Cardiac fibroblast (primary cell): ENCODE data around the gene NELFB.

ENCODE experiments used
- DNase-seq, 2 donors: peaks; one replicate each; pipeline versions ENCODE4 v3.0.0 to v3.0.0-alpha.2; 2010; ENCODE audit warnings: low read depth in 2 of 2
- H3K4me3 ChIP-seq, 2 donors: replicated peaks in 1 of 2; 1 replicate in 1 of 2; 2 replicates in 1 of 2; pipeline ENCODE4 v1.5.1; 2011; ENCODE audit warnings: low read depth in 2 of 2, low read length in 2 of 2, mild to moderate bottlenecking in 2 of 2, moderate library complexity in 1 of 2
- TF ChIP-seq, protein P1 (sequence below): IDR thresholded peaks from one replicate; pipeline ENCODE4 v1.5.1; 2011; ENCODE audit warnings: low read depth, mild to moderate bottlenecking, low read length, inconsistent platforms

The NELFB gene

DNA sequence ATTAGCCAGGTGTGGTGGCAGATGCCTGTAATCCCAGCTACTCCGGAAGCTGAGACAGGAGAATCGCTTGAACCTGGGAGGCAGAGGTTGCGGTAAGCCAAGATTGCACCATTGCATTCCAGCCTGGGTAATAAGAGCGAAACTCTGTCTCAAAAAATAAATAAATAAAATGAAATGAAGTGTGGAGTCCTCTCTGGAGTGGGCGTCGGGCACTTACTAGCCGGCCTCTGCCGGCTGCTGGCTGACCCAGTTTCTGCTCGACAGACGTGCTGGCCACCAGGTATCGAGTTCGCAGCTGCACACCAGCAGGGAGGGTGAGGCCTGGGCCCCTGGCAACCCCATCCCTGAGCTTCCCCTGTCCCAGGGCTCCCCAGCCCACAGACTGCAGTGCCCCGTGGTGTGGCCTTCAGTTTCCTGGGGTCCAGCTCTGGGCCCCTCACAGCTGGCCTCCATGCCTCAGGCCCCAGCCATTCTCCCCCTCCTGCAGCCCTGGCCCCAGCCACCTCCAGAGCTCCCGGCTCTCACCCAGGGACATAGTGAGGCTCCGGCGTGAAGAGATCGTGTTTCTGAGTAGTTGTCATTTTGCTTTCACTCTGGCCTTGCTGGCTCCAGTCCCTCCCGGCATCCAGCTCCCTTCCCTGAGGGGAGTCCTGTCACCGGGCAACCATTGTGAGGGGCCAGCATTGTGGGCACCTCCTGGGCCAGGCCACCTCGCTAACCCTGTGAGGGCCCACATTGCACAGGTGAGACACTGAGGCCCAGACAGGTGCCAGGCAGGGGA, 7.8 kb upstream of the NELFB start:
- TF ChIP-seq, protein P1, sequence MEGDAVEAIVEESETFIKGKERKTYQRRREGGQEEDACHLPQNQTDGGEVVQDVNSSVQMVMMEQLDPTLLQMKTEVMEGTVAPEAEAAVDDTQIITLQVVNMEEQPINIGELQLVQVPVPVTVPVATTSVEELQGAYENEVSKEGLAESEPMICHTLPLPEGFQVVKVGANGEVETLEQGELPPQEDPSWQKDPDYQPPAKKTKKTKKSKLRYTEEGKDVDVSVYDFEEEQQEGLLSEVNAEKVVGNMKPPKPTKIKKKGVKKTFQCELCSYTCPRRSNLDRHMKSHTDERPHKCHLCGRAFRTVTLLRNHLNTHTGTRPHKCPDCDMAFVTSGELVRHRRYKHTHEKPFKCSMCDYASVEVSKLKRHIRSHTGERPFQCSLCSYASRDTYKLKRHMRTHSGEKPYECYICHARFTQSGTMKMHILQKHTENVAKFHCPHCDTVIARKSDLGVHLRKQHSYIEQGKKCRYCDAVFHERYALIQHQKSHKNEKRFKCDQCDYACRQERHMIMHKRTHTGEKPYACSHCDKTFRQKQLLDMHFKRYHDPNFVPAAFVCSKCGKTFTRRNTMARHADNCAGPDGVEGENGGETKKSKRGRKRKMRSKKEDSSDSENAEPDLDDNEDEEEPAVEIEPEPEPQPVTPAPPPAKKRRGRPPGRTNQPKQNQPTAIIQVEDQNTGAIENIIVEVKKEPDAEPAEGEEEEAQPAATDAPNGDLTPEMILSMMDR: no peak
- H3K4me3 ChIP-seq: no peak overlapping the region
- no peak for DNase-seq

DNA sequence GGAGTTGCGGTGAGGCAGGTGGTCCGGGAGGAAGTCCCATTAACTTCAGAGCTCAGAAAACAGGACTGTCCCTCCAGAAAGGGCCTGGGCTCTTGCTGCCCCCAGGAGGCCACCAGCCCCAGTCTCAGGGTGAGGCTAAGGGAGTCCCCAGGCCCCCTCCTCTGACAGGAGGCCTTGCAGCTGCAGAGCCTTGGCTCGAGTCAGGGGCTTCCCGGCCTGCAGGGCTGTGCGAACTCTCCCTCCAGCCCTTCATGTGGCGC, 7.3 kb upstream of the NELFB start:
- TF ChIP-seq, protein P1: no peak
- no peak for DNase-seq
- H3K4me3 ChIP-seq: no peak overlapping the region

DNA sequence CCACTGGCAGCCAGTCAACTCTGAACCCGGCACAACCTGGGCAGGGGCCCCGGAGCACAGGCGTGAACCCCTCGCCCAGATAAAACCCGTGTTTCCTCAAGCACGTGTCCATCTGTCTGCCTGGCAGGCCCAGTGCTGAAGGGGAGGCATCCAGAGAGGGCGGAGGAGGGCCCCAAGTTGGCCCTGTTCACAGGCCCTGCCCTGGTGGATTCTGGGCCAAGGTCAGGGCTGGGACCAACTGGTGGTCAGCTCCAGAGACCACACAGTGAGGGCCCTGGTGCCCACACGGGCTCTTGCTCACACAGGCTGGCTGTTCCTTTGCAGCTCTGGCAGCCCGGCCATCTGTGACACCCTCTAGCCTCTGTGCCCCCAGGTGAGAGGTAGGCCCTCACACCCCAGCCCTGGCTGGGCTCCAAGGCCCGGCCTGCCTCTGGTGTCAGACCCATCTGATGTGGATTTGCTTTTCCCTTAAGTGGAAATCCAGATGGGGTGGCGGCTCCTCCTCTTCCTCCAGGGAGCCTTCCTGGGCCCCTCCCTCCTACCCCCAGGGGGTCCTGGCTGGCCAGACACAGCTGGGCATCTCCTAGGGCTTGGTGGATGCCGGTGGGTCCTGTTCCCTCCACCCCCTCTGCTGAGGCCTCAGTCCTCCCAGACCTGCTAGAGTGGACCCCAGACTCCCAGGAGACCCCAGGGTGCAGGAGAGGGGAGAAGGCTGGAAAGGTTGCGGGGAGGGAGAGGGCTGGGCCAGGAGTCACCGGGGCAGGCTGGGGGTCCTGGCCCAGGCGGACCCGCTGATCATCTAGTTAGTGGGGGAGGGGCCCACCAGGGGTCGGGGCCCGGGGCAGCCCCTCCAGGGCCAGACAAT, 4.6 kb upstream of the NELFB start:
- TF ChIP-seq, protein P1: no peak
- DNase-seq: no peak

DNA sequence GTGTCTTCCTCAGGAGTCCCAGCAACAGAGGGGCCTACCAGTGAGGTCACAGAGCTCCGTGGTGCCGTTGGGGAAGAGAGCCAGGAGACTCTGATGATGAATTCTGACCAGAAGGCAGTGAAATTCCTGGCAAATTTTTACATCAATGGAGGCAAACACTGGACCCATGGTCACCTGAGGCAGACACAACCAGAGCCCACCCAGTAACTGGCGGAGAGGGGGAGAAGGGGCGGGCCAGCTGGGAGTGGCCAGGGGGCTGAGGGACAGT, 4.0 kb upstream of the NELFB start, which contains the start of gene STPG3:
Gene STPG3, plus strand, starts transcription at position 93 of the 268 bp plus-strand sequence. Its CDS starts 1 bp downstream, at position 94.
- H3K4me3 ChIP-seq: no peak within 1 kb of the TSS
- no peak for DNase-seq
- TF ChIP-seq, protein P1: no peak

More for the DNA sequence above, 4.6 kb upstream of the NELFB start:
- no peak overlapping the region for H3K4me3 ChIP-seq

DNA sequence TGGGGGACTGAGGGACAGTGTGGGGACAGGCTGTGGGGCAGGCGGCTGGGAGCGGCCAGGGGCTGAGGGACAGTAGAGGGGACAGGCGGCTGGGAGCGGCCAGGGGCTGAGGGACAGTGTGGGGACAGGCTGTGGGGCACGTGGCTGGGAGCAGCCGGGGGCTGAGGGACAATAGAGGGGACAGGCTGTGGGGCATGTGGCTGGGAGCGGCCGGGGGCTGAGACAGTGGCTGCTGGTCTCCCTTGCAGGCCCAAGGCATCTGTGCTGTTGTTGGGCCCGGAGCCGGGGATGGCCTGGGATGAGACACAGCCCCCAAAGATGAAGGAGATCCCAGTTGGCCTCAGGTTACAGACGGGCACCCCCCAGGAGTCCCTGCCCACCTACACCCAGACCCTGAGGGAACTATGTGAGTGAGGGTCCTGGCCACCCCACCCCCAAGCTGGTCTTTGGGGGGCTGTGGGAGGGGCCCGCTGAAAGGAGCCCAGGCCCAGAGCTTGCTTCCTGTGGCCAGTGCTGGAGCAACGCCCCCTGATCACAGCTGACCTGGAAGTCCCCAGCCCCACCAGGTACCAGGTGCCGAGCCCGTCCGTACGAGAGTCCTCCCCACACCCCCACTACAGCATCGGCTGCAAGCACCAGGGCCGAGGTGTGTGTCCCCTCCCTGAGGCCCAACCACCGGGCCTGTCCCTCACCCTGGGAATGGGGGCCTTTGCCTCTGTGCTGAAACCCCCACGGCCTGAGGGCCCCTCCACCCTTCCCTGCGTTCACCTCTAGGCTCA, 3.4 kb upstream of the NELFB start:
- no peak for DNase-seq
- TF ChIP-seq, protein P1: no peak
- no peak overlapping the region for H3K4me3 ChIP-seq

DNA sequence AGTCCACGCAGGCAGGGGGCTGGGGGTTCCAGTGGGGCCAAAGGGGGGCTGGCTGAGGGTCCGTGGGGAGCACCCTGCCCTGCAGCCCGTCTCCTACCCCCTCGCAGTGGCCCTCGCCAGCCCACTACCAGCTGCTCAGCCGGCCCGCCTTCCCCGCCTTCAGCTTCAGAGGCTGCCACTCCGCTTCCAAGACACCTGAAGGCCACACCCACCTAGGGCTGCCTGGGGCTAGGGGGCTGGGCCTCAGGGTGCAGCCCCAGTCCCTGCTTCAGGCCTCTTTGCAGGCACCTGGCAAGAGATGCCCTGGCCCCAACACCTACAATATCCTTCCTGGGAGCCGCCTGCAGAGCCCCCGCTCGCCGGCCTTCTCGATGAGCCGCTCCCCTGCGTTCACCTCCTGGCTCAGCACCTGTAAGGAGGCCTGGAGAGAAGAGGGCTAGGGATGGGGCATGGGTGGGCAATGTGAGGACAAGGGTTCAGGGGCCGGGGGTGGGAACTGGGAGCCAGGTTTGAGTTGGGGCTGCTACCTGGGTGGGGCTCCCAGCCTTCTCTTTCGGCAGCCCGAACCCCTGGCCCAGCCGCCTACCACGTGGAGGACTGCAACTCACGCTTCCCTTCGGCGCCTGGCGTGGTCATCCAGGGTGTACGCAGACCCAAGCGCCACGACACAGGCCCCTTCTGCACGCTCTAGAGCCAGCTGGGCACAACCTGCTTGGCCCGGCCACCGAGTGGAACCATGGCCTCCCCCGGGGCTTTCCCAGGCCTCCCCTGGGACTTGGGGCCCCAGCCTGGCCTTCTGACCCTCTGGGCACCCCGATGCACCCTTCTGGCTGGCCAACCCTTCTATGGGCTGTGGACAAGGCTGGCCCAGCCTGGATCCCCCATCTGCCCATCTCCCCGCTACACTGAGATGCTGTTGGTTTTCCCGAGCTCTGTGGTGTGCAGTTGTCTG, 2.3 kb upstream of the NELFB start:
- DNase-seq: no peak
- no peak overlapping the region for H3K4me3 ChIP-seq
- TF ChIP-seq, protein P1: no peak
